Measurements from ENCODE around the gene CUL9.
"Not testable (repeated sequence)": the region's sequence is repeated elsewhere in the genome, so short reads cannot be mapped to it uniquely, and the experiment has no call there.

CUL9 gene

GRCh38 chr6:43181942-43182860 lies at the start of gene CUL9:
Gene CUL9 (plus strand): TSS chr6:43182196. CDS start chr6:43184311, 2,115 bp downstream.
- no peak for DNase-seq

GRCh38 chr6:43138267-43138666 lies 43.7 kb upstream of the CUL9 start:
- DNase-seq: no peak

- DNase-seq: not testable (repeated sequence)
Measured at GRCh38 chr6:43139973-43140372, 42.0 kb upstream of the CUL9 start.

- DNase-seq: no peak
Measured at GRCh38 chr6:43141644-43142043, 40.4 kb upstream of the CUL9 start.

- DNase-seq: no peak
Measured at GRCh38 chr6:43142101-43142500, 39.9 kb upstream of the CUL9 start.

GRCh38 chr6:43143235-43144128 lies 38.5 kb upstream of the CUL9 start:
- DNase-seq: no peak

GRCh38 chr6:43144879-43145278 lies 37.1 kb upstream of the CUL9 start:
- no peak for DNase-seq

- no peak for DNase-seq
Measured at GRCh38 chr6:43146261-43146660, 35.7 kb upstream of the CUL9 start.

- no peak for DNase-seq
Measured at GRCh38 chr6:43146709-43147688, 35.0 kb upstream of the CUL9 start.

GRCh38 chr6:43147691-43148477 lies 34.1 kb upstream of the CUL9 start:
- DNase-seq: no peak

GRCh38 chr6:43149265-43149664 lies 32.7 kb upstream of the CUL9 start:
- DNase-seq: no peak

GRCh38 chr6:43150051-43150751 lies 31.8 kb upstream of the CUL9 start:
- no peak for DNase-seq

GRCh38 chr6:43159599-43159998 lies 22.4 kb upstream of the CUL9 start:
- DNase-seq: no peak

- no peak for DNase-seq
Measured at GRCh38 chr6:43163899-43164298, 18.1 kb upstream of the CUL9 start.

- DNase-seq: no peak
Measured at GRCh38 chr6:43170417-43170930, 11.5 kb upstream of the CUL9 start.

- peak; percentile 91 for DNase-seq
Measured at GRCh38 chr6:43170931-43171706, 10.9 kb upstream of the CUL9 start, which contains the start of gene SRF. Gene SRF (plus strand): TSS chr6:43171269. CDS start chr6:43171657, 388 bp downstream.

- DNase-seq: no peak
Measured at GRCh38 chr6:43171707-43172103, 10.3 kb upstream of the CUL9 start.

- DNase-seq: no peak
Measured at GRCh38 chr6:43172104-43173007, 9.6 kb upstream of the CUL9 start.

Data from NCI-H1417 treated with DMSO at 0.1 percent for 48 hours (cell line).